Adrenal gland (tissue), 12 donors: ENCODE results near the gene GPSM3. TPM values are rescaled to one million over a fixed set of nuclear protein-coding genes. Genes with fewer than 3 reads are reported as not detected.
A peak's percentile ranks its signal among the peaks of the same experiment; 100 is the strongest.

Experiments used
- DNase-seq, 7 donors: peaks; one replicate each; pipeline ENCODE4 v3.0.0-alpha.2; 2019 to 2020
- H3K27ac ChIP-seq, 5 donors: fragments of 200-600 bp; sonication (generic) in 4 of 5; 1 replicate in 3 of 5; 2 replicates in 2 of 5; pipeline versions ENCODE4 v1.5.1 to v1.8.0; 2016 to 2020; ENCODE audit warnings: mild to moderate bottlenecking in 1 of 5
- H3K27me3 ChIP-seq: fragments of 200-600 bp; 2 replicates; pipeline ENCODE4 v1.8.0; 2021
- H3K36me3 ChIP-seq, 2 donors: fragments of 200-600 bp; replicated peaks in 1 of 2; 1 replicate in 1 of 2; 2 replicates in 1 of 2; pipeline versions ENCODE4 v1.5.1 to v1.8.0; 2018 to 2022
- H3K4me1 ChIP-seq, 2 donors: fragments of 200-600 bp; replicated peaks in 1 of 2; 1 replicate in 1 of 2; 2 replicates in 1 of 2; pipeline versions ENCODE4 v1.5.1 to v1.8.0; 2018 to 2021
- H3K4me3 ChIP-seq, 4 donors: fragments of 200-600 bp; sonication (generic) in 3 of 4; one replicate each; pipeline ENCODE4 v1.5.1; 2016 to 2018
- H3K9me3 ChIP-seq, 3 donors: fragments of 200-600 bp; sonication (generic) in 1 of 3; replicated peaks in 1 of 3; 1 replicate in 2 of 3; 2 replicates in 1 of 3; pipeline versions ENCODE4 v1.5.1 to v1.8.0; 2016 to 2021
- CTCF ChIP-seq, 6 experiments: fragments of 450-650 bp in 4 of 6; fragments of 200-600 bp in 2 of 6; sonication (generic) in 1 of 6; IDR thresholded peaks; 1 replicate in 5 of 6; 2 replicates in 1 of 6; pipeline versions ENCODE4 v1.5.1 to v1.8.0; 2016 to 2021; ENCODE audit warnings: antibody characterized with exemption in 6 of 6, mild to moderate bottlenecking in 2 of 6, moderate library complexity in 1 of 6
- POLR2A ChIP-seq, 2 donors: fragments of 450-650 bp; IDR thresholded peaks; one replicate each; pipeline ENCODE4 v1.6.1; 2017; ENCODE audit warnings: antibody characterized with exemption in 2 of 2, mild to moderate bottlenecking in 2 of 2, moderate library complexity in 1 of 2
- WGBS, 4 donors: extraction: QIAGEN DNeasy Blood & Tissue Kit in 2 of 4; methylation state at CpG; one replicate each; pipeline versions ENCODE4 v1.1.5 to v1.1.7; 2013 to 2017; 5-methylcytosine and 5-hydroxymethylcytosine counted together
- intact Hi-C, 2 donors: fragments of 100-400 bp; cut with DNase I; formaldehyde crosslinking; loops; one replicate each; pipeline versions ENCODE4 v1.14.1 to v1.15.0; 2022 to 2023
- polyA plus RNA-seq, 3 donors: library from polyadenylated mRNA; stranded (reverse); fragments of 200-250 nt in 2 of 3; fragments of 350-450 nt in 1 of 3; fragmentation: Illumina TruSeq in 1 of 3; extraction: RNeasy Lipid Tissue Mini Kit (QIAGEN cat#74804) in 1 of 3; gene quantifications; one replicate each; pipeline ENCODE4 v1.2.3, GENCODE V29; 2013 to 2014
- total RNA-seq, 9 donors: library from RNA; depleted of rRNA in 4 of 9; stranded (reverse); fragments of >200 nt in 4 of 9; fragments of 120-200 nt in 1 of 9; fragmentation: NEBNext Ultra II Directional in 1 of 9; extraction: Animal tissue kit (Norgen Biotek cat#: 25700) in 1 of 9; gene quantifications; one replicate each; pipeline versions ENCODE4 v1.1.0 to v1.2.4, GENCODE V29; 2013 to 2023
- donor health status: healthy with polysubstance abuse.
- donor health status: Bipolar disorder and iron deficiency.
- donor health status: DM: yes; HTN: yes; CAD: no.
- donor health status: DM: no; HTN: no; CAD: no.
- donor health status: DM: no; HTN: no; CAD: no.
- donor health status: DM: yes; HTN: yes; CAD: no.

The GPSM3 gene
- total and polyA plus RNA-seq, 12 donors, result 3.8 to 40.3 (median 17.6) TPM

- peak in 2 of 7 donors; percentile 19 to 20 for DNase-seq
- intact Hi-C loops, result loop anchor here in 1 of 2 donors (5.0 kb wide), 1 partner anchor 79 kb away; no protein-coding TSS in a partner anchor
- peak overlapping the region in 4 of 5 donors; percentile 88 to 96 (median 92) for H3K27ac ChIP-seq
- H3K4me1 ChIP-seq, result peaks cover 16 to 50% of the 10 kb centered on the region in 2 donors
- H3K27me3 ChIP-seq, result no peaks in the 10 kb centered on the region
- peaks cover 0 to 21% of the 10 kb centered on the region in 2 donors for H3K36me3 ChIP-seq
- WGBS, 4 donors, result 77 to 85% (median 82%) methylated on average over 6 to 8 of the region's 8 CpGs
- TF ChIP-seq CTCF (IDR thresholded peaks at IDR 0.05), result no peak
- no peak for TF ChIP-seq POLR2A (IDR thresholded peaks at IDR 0.05)
- peak overlapping the region in 1 of 4 donors; percentile 82 for H3K4me3 ChIP-seq
- no peaks in the 10 kb centered on the region for H3K9me3 ChIP-seq
Observed at GRCh38 chr6:32190911-32191677, 1.3 kb downstream of the GPSM3 start.

GRCh38 chr6:32190054-32190851 is 2.2 kb downstream of the GPSM3 start, which contains the start of gene PBX2:
Gene PBX2 (minus strand): TSS chr6:32190202. CDS start chr6:32189915, 287 bp downstream.
- intact Hi-C loops, result loop anchor here in 1 of 2 donors (5.0 kb wide), 1 partner anchor 78 kb away; no protein-coding TSS in a partner anchor
- 1 to 5% (median 2%) methylated on average over 10 to 22 of the region's 23 CpGs for WGBS, 4 donors
- H3K27ac ChIP-seq, result peak within 1 kb of the TSS; percentile 87 to 96 (median 89)
- peak within 1 kb of the TSS; percentile 25 to 82 (median 72) for H3K4me3 ChIP-seq
- H3K27me3 ChIP-seq, result no peaks in the 10 kb centered on the region
- peaks cover 16 to 54% of the 10 kb centered on the region in 2 donors for H3K4me1 ChIP-seq
- peak in 1 of 2 donors; percentile 78 for TF ChIP-seq POLR2A (IDR thresholded peaks at IDR 0.05)
- TF ChIP-seq CTCF (IDR thresholded peaks at IDR 0.05), result no peak
- H3K36me3 ChIP-seq, result peaks cover 0 to 23% of the 10 kb centered on the region in 2 donors
- H3K9me3 ChIP-seq, result no peaks in the 10 kb centered on the region
- DNase-seq, result peak; percentile 93 to 98 (median 95)

- 2 to 16% methylated on average over 20 to 23 of the region's 23 CpGs; no CpG with 5 or more reads in 2 of the 4 donors for WGBS, 4 donors
- Histone ChIP-seq H3K27me3 (no peaks in the 10 kb centered on the region), H3K9me3 (no peaks in the 10 kb centered on the region), H3K4me1 (peaks cover 16 to 48% of the 10 kb centered on the region in 2 donors), H3K36me3 (peaks cover 0 to 23% of the 10 kb centered on the region in 2 donors), H3K27ac (peak overlapping the region; percentile 87 to 96 (median 89)), H3K4me3 (peak overlapping the region; percentile 25 to 82 (median 72))
- TF ChIP-seq CTCF (IDR thresholded peaks at IDR 0.05) (no peak), POLR2A (IDR thresholded peaks at IDR 0.05) (no peak)
- intact Hi-C loops, result loop anchor here in 1 of 2 donors (5.0 kb wide), 1 partner anchor 77 kb away; no protein-coding TSS in a partner anchor
- DNase-seq, result peak in 2 of 7 donors; percentile 28 to 70
Observed at GRCh38 chr6:32189742-32190053, 2.7 kb downstream of the GPSM3 start.
